GM21526 (cell line): Measurements from ENCODE around the gene EIF2B1.

Source experiments
- ATAC-seq: cut with Tn5 transposase; IDR thresholded peaks from one replicate; pipeline ENCODE4 v1.9.1; 2021; ENCODE audit warnings: moderate library complexity; ENCODE audit not compliant: unreplicated experiment, low FRiP score

The EIF2B1 gene

DNA sequence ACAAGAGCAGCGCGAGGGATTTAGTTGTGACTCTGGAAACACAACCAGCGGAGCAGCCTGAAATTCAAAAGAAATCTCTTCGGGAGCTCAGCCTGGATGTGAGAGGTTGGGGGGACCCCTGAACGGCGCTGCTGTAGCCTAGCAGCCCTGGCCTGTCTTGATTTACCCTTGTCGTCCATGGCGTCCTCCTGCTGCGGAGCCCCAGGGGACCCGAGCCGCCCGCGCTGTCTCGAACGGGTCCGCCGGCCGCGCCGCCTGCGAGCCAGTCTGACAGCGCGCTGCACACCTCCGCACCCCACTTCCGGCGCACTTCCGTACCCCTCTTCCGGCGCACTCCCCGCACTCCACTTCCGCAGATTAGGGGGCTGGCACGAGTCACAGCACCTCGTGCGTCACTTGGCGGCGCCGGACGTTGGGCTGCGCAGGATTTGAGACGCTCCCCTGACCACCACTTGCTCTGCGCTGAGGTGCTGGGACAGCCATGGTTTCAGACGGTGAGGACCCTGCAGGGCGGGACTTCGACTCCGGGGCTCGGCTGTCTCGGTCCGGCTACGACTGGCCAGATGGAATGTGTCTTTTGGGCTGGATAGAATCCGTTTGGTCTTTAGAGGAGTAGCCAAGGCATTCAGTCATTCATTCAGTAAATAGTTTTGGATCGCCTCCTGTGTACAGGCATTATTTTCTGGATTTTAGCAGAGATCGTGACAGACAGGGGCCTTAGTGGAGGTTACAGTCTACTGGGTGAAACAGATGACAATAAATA is at the start of gene EIF2B1, which contains the start of gene GTF2H3:
TSS of gene EIF2B1 (minus strand) at position 308 of the 763 bp plus-strand sequence. CDS start at position 179, 129 bp downstream.
TSS of gene GTF2H3 (plus strand) at position 451 of the 763 bp plus-strand sequence. CDS start at position 482, 31 bp downstream.
- ATAC-seq = peak; percentile 90

GRCh38 chr12:123681605-123682004 is 48.1 kb upstream of the EIF2B1 start:
- no peak for ATAC-seq

GRCh38 chr12:123678981-123679380 is 45.5 kb upstream of the EIF2B1 start:
- ATAC-seq = no peak

DNA sequence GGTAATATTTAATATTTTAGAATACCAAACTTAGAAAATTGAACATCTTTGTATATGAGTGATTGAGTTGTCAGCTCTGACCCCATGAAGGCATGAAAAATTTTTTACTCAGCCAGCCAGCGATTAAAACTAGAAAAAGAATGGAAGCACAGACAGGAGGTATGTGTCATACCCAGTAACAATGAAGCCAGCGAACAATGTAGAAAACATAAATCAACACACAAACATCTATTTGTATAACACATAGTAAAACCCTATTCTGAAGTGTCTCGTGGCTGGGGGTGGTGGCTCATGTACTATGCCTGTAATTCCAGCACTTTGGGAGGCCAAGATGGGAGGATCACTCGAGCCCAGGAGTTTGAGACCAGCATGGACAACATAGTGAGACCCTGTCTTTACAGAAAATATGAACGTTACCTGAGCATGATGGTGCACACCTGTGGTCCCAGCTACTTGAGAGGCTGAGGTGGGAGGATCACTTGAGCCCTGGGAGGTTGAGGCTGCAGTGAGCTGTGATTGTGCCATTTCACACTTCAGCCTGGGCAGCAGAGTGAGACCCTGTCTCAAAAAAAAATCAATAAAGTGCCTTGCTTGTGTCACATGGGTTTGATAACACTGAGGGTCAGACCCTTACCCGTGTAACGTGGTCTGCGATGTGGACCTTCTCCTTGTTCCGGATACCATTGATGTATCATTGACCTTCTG is 43.3 kb upstream of the EIF2B1 start:
- ATAC-seq = no peak

- no peak for ATAC-seq
Measured at GRCh38 chr12:123675436-123675835, 42.0 kb upstream of the EIF2B1 start.

DNA sequence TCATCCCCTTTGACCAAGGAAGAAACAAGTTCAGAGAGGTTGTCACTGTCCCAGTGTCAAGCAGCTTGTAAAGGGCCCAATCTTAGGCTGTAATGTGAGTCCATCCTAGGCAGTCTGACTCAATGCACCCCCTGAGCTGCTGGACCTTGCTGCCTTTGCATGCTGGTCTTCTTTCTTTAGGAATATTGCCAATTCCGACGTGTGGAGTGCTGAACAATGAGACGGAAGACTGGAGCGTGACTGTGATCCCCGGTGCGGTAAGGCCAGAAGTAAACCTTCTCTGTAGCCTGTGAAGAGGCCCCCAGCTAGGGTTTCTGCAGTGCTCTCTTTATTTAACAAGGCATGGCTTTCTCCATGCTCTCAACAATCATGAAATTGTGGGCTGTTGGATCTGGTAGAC is 38.4 kb upstream of the EIF2B1 start:
- no peak for ATAC-seq

- ATAC-seq = peak; percentile 97
Measured at GRCh38 chr12:123670882-123671728, 37.6 kb upstream of the EIF2B1 start, which contains the start of gene TCTN2. TSS of gene TCTN2 (plus strand) at chr12:123671113. CDS start at chr12:123671241, 128 bp downstream.

DNA sequence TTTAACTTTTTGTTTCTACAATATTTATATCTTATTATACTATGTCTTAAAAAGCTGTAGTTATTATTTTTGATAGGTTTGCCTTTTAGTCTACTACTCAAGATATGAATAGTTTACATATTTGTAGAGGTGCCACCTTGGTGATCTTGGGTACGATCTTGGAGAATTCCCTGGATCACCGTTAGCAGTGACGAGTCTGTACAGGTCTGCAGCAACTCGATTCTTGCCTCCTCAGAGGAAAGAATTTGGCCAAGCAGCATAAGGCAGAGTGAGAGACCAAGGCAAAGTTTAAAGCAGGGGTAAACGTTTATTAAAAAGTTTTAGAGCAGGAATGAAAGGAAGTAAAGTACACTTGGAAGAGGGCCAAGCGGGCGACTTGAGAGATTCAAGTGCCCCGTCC is 34.3 kb upstream of the EIF2B1 start:
- no peak for ATAC-seq

DNA sequence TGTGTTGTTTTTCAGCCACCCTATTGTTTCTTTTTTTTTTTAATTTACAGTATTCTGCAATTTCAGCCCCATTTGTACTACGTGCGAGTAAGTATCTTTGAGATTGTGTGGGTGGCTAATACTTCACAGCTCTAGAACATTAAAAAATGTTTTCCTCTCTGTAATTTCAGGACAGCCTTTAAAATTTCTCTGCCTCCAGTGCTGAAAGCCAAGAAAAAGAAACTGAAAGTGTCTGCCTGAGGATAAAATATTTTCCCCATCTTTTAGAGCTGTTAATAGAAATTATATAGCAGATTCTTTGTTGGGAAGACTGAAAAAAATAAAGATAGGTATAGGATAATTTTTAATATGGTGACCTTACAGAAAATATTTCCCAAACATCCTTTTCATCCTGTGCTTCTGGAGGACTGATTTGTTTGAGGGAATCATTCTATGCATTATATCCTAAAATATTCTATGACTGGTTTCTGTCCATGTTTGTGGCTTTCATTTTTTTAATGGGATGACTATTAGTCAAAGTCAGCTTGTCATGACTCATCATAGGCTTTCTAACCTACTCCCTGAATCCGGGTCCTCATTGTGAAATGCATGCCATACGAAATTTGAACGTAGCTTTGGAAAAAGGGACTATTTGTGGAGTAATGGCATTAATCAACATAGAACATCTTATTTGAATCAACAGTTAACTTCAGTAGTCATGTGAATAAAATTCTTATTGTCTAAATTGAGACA is 26.7 kb upstream of the EIF2B1 start:
- no peak for ATAC-seq

GRCh38 chr12:123657211-123657610 is 23.7 kb upstream of the EIF2B1 start:
- no peak for ATAC-seq

- ATAC-seq = no peak
Measured at GRCh38 chr12:123656392-123656791, 22.9 kb upstream of the EIF2B1 start.

DNA sequence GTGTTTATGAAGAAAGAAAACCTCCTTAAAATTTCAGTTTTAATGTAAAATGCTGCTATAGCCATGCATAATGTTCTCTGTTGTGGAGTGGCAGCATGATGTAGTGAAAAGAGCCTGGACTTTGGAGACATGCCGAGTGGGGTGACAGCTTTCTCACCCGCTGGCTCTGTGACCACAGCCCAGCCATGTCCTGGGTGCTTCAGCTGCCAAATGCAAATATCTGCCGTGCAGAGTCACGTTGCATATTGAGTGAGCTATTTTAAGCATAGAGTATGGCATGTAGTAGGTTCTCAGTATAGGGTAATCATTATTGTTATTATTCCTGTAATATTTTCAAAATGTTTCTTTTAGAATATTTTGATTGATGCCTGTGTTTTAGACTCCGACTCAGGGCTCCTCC is 21.9 kb upstream of the EIF2B1 start:
- peak; percentile 51 for ATAC-seq

GRCh38 chr12:123654129-123654701 is 20.7 kb upstream of the EIF2B1 start:
- ATAC-seq = no peak

GRCh38 chr12:123648401-123648800 is 14.9 kb upstream of the EIF2B1 start:
- no peak for ATAC-seq

GRCh38 chr12:123645878-123646277 is 12.4 kb upstream of the EIF2B1 start:
- no peak for ATAC-seq

DNA sequence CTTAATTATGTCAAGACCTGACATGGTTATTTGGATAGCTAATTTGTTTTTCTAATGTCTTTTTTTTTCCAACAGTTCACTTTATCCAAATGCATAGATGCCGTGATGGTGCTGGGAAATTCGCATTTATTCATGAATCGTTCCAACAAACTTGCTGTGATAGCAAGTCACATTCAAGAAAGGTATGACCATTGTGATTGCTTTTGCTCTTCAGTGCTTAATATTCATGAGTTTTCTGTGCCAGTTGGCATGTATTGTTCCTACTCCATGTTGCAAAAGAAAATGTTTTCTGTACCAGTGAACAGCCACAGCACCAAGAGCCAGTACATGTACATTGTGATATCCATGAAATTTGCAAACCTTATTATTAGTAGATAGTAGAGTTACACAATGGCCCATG is 11.9 kb upstream of the EIF2B1 start:
- no peak for ATAC-seq

DNA sequence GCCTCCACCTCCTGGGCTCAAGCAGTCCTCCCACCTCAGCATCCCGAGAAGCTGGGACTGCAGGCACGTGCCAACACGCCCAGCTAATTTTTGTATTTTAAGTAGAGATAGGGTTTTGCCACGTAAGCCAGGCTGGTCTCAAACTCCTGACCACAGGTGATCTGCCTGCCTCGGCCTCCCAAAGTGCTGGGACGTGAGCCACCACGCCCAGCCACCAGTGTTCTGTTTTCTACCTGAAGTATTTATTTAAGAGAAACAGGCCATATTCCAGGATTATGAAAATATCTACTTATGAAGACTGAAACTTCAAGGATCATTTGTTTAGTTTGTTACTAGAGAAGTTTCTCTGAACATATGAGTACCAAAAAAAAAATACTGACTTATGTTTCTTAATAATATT is 10.4 kb upstream of the EIF2B1 start:
- no peak for ATAC-seq

DNA sequence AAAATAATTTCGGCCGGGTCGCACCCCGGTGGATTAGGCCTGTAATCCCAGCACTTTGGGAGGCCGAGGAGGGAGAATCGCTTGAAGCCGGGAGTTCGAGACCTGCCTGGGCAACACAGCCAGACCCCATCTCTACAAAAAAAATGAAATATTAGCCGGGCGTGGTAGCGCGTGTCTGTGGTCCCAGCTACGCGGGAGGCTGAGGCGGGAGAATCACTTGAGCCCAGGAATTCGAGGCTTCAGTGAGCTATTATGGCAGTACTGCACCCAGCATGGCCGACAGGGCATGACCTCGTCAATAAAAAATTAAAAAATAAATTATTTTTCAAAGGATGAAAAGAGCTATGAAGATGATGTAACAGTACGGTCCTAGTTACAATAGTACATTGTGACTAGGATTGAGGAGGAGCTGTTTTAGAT is 666 bp upstream of the EIF2B1 start:
- no peak for ATAC-seq

DNA sequence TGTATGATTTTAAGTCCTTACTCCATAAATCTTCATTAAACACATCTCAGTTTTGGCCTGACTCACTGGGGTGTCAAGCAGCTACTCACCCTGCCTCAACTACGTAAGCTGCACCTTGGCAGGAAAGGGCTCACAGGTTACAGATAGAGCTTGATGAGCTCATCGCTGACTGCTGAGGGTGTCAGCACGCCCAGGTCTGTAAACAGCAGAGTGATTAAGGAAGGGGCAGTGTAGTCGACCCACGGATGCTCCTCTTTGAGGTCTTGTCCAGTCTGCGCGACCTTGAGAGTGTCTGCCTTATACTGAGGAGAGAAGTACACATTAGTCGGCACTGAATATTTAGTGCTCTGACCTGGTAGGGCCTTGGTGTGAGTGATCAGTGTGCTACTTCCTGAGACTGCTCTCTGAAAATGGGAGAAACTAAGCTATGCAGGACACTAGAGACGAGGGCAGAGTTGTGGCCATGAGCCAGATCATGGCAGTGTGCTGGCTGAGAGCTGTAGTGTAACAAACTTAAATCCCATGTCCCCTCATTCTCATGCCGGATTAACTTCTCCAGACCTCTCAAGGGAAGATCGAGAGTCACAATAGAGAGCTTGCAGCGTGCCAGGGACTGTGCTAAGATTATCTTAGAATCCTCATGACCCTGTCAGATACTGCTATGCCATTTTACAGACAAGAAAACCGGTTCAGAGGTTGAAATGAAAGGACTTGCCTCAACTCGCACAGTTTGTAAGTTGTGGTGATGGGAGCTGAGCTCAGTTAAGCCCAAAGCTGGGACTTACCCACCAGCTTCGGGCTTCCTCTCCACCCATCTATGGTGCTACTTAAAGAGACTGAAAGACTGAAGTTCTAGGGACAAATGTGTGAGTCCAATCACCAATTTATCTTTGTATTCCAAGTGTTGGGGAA is 11.6 kb downstream of the EIF2B1 start:
- ATAC-seq = no peak
